ENCODE data around the gene TRAPPC2L.

DNA sequence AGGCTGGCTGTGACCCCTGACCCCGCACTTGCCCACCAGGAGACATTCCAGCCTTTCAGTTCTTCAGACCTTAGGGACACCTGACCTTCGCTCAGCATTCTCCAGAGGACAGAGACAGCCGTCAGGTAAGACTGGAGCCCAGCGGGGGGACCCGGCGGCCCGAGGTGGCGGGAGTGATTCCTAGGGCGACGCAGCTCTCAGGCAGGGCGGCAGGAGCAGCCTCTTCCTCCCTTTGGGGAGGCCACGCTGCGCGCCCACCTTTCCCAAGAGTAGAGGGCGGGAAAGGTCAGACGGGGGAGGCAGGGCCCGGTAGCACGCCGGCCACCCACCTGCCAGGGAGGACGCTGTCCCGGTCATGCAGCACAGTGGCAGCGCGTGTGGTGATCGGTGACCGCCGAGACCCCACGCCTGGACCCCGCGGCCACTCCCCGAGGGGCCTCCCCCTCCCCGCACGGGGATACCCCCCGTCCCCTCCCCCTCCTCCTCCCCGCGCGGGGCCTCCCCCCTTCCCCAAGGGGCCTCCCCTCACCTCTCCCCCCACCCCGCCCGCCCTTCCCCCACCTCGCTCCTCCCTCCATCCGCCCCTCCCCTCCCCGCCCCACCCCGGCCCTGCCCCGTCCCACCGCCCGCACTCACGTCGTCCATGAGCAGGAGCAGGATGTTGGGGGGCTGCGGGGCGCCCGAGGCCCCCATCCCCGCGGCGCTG, 652 bp upstream of the TRAPPC2L start:
- TF ChIP-seq, protein P1, sequence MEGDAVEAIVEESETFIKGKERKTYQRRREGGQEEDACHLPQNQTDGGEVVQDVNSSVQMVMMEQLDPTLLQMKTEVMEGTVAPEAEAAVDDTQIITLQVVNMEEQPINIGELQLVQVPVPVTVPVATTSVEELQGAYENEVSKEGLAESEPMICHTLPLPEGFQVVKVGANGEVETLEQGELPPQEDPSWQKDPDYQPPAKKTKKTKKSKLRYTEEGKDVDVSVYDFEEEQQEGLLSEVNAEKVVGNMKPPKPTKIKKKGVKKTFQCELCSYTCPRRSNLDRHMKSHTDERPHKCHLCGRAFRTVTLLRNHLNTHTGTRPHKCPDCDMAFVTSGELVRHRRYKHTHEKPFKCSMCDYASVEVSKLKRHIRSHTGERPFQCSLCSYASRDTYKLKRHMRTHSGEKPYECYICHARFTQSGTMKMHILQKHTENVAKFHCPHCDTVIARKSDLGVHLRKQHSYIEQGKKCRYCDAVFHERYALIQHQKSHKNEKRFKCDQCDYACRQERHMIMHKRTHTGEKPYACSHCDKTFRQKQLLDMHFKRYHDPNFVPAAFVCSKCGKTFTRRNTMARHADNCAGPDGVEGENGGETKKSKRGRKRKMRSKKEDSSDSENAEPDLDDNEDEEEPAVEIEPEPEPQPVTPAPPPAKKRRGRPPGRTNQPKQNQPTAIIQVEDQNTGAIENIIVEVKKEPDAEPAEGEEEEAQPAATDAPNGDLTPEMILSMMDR (IDR thresholded peaks at IDR 0.05), result no peak
- no peak for TF ChIP-seq POLR2A (IDR thresholded peaks at IDR 0.05)
